Liver (tissue), 9 donors: ENCODE results near the gene HJURP. TPM values are rescaled to one million over a fixed set of nuclear protein-coding genes. Genes with fewer than 3 reads are reported as not detected.

ENCODE experiments used
- DNase-seq: peaks from one replicate; pipeline ENCODE4 v3.0.0-alpha.2; 2017; ENCODE audit warnings: low spot score
- H3K27ac ChIP-seq, 2 donors: one replicate each; pipeline ENCODE4 v1.7.0; 2013; ENCODE audit warnings: inconsistent platforms in 2 of 2, low read length in 2 of 2, control low read depth in 1 of 2, low read depth in 1 of 2, mild to moderate bottlenecking in 1 of 2
- H3K27me3 ChIP-seq, 4 donors: one replicate each; pipeline versions ENCODE4 v1.6.1 to v1.7.0; 2013; ENCODE audit warnings: low read length in 3 of 4, inconsistent platforms in 1 of 4, mild to moderate bottlenecking in 1 of 4, moderate library complexity in 1 of 4; ENCODE audit not compliant: control insufficient read depth in 4 of 4, insufficient read depth in 4 of 4
- H3K36me3 ChIP-seq, 4 donors: one replicate each; pipeline versions ENCODE4 v1.6.1 to v1.7.0; 2013; ENCODE audit warnings: low read length in 3 of 4, mild to moderate bottlenecking in 3 of 4, low read depth in 1 of 4, moderate library complexity in 1 of 4; ENCODE audit not compliant: control insufficient read depth in 4 of 4, insufficient read depth in 3 of 4
- H3K4me1 ChIP-seq, 4 donors: one replicate each; pipeline versions ENCODE4 v1.6.1 to v1.7.0; 2013; ENCODE audit warnings: low read length in 3 of 4, mild to moderate bottlenecking in 3 of 4, moderate library complexity in 1 of 4; ENCODE audit not compliant: control insufficient read depth in 4 of 4, insufficient read depth in 4 of 4
- H3K4me3 ChIP-seq, 3 donors: one replicate each; pipeline versions ENCODE4 v1.6.1 to v1.7.0; 2013; ENCODE audit warnings: low read length in 3 of 3, control low read depth in 1 of 3, low read depth in 1 of 3, mild to moderate bottlenecking in 1 of 3
- H3K9ac ChIP-seq, 2 donors: one replicate each; pipeline ENCODE4 v1.7.0; 2013; ENCODE audit warnings: low read length in 2 of 2, mild to moderate bottlenecking in 2 of 2, moderate library complexity in 2 of 2, control low read depth in 1 of 2, low read depth in 1 of 2
- H3K9me3 ChIP-seq, 4 donors: one replicate each; pipeline versions ENCODE4 v1.6.1 to v1.7.0; 2013; ENCODE audit warnings: low read length in 3 of 4; ENCODE audit not compliant: control insufficient read depth in 4 of 4
- EGR1 ChIP-seq, 2 donors: IDR thresholded peaks; 2 replicates each; pipeline ENCODE4 v1.6.1; 2016 to 2018; ENCODE audit warnings: antibody characterized with exemption in 2 of 2, low read depth in 2 of 2
- FOXA1 ChIP-seq: IDR thresholded peaks from 2 replicates; pipeline ENCODE4 v1.6.1; 2016; ENCODE audit warnings: antibody characterized with exemption
- FOXA2 ChIP-seq: IDR thresholded peaks from 2 replicates; pipeline ENCODE4 v1.6.1; 2016; ENCODE audit warnings: antibody characterized with exemption
- GABPA ChIP-seq, 2 donors: IDR thresholded peaks in 1 of 2; conservative IDR thresholded peaks in 1 of 2; 2 replicates each; pipeline ENCODE4 v1.6.1; 2016; ENCODE audit warnings: antibody characterized with exemption in 2 of 2, mild to moderate bottlenecking in 1 of 2, moderate library complexity in 1 of 2
- HNF4A ChIP-seq, 2 donors: conservative IDR thresholded peaks; 2 replicates each; pipeline ENCODE4 v1.6.1; 2016; ENCODE audit warnings: antibody characterized with exemption in 2 of 2, mild to moderate bottlenecking in 2 of 2
- HNF4G ChIP-seq: IDR thresholded peaks from 2 replicates; pipeline ENCODE4 v1.6.1; 2016; ENCODE audit warnings: antibody characterized with exemption
- JUND ChIP-seq, 2 donors: IDR thresholded peaks; 2 replicates each; pipeline ENCODE4 v1.6.1; 2016; ENCODE audit warnings: antibody characterized with exemption in 2 of 2
- NR2F2 ChIP-seq: IDR thresholded peaks from 2 replicates; pipeline ENCODE4 v1.6.1; 2016; ENCODE audit warnings: antibody characterized with exemption
- RAD21 ChIP-seq, 2 donors: IDR thresholded peaks; 2 replicates each; pipeline ENCODE4 v1.6.1; 2016; ENCODE audit warnings: antibody characterized with exemption in 2 of 2, mild to moderate bottlenecking in 2 of 2
- RXRA ChIP-seq, 2 donors: IDR thresholded peaks; 2 replicates each; pipeline ENCODE4 v1.6.1; 2017 to 2018; ENCODE audit warnings: antibody characterized with exemption in 2 of 2, mild to moderate bottlenecking in 1 of 2
- SP1 ChIP-seq: IDR thresholded peaks from 2 replicates; pipeline ENCODE4 v1.6.1; 2018; ENCODE audit warnings: antibody characterized with exemption, mild to moderate bottlenecking
- TAF1 ChIP-seq: conservative IDR thresholded peaks from 2 replicates; pipeline ENCODE4 v1.6.1; 2016; ENCODE audit warnings: antibody characterized with exemption, mild to moderate bottlenecking
- YY1 ChIP-seq: IDR thresholded peaks from 2 replicates; pipeline ENCODE4 v1.6.1; 2016; ENCODE audit warnings: antibody characterized with exemption, mild to moderate bottlenecking
- WGBS: extraction: QIAGEN DNeasy Blood & Tissue Kit; methylation state at CpG from one replicate; pipeline ENCODE4 v1.1.7; 2013; 5-methylcytosine and 5-hydroxymethylcytosine counted together
- polyA plus RNA-seq, 2 donors: library from polyadenylated mRNA; stranded (reverse) in 1 of 2; unstranded in 1 of 2; fragments of 200-250 nt in 1 of 2; fragments of >200 nt in 1 of 2; fragmentation: Nextera tagmentation in 1 of 2; extraction: Ambion mirVana in 1 of 2; gene quantifications; one replicate each; pipeline versions ENCODE4 v1.2.1 to v1.2.3, GENCODE V29; 2013 to 2015
- total RNA-seq, 2 donors: library from RNA; depleted of rRNA; stranded (reverse); fragments of >200 nt; gene quantifications; one replicate each; pipeline ENCODE4 v1.2.3, GENCODE V29; 2014
- TF ChIP-seq, protein P1 (sequence below): IDR thresholded peaks from 2 replicates; pipeline ENCODE4 v1.6.1; 2016; ENCODE audit warnings: antibody characterized with exemption
- TF ChIP-seq, protein P2 (sequence below): IDR thresholded peaks from 2 replicates; pipeline ENCODE4 v1.6.1; 2016; ENCODE audit warnings: antibody characterized with exemption, mild to moderate bottlenecking
- TF ChIP-seq, protein P3 (sequence below): fragments of 150-350 bp; IDR thresholded peaks from 2 replicates; pipeline ENCODE4 v1.5.1; 2017; ENCODE audit warnings: improper control_type of control experiment, low read depth, low read length; ENCODE audit not compliant: missing input control
- TF ChIP-seq, protein P4 (sequence below): IDR thresholded peaks from 2 replicates; pipeline ENCODE4 v1.6.1; 2016; ENCODE audit warnings: antibody characterized with exemption
- TF ChIP-seq, protein P5 (sequence below): IDR thresholded peaks from 2 replicates; pipeline ENCODE4 v1.6.1; 2016; ENCODE audit warnings: antibody characterized with exemption
- donor health status: healthy.
- donor health status: healthy.
- donor health status: healthy.
- donor health status: healthy.
- donor health status: healthy.

Gene HJURP
- total and polyA plus RNA-seq, 4 donors: 0.08 to 32.9 (median 1.4) TPM

DNA sequence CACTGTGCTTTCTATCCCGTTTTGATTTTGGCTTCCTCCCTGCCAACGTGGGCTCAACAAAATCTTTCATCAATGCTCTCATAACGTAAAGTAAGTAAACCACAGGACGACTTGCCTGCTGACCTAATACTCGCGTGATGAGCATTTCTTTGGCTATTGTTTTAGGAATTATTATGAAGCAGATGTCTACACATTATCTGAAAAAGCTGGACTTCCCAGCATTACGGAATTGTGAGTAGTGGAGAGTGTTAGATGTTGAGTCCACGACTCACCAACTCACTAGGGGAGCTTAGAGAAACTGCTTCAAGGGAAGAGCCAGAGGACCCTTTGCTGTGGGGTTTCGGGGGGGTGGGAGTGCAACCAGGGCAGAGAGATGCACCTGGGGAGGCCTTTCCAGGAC lies 21.9 kb downstream of the HJURP start:
- no peak for DNase-seq
- Histone ChIP-seq H3K36me3 (no peaks in the 10 kb centered on the region), H3K27ac (no peak overlapping the region), H3K9ac (no peak overlapping the region), H3K4me3 (no peak overlapping the region), H3K9me3 (no peaks in the 10 kb centered on the region), H3K4me1 (no peaks in the 10 kb centered on the region), H3K27me3 (no peaks in the 10 kb centered on the region)
- TF ChIP-seq FOXA1 (no peak), SP1 (no peak), FOXA2 (no peak), HNF4A (conservative IDR thresholded peaks at IDR 0.05) (no peak), NR2F2 (no peak), RAD21 (IDR thresholded peaks at IDR 0.05) (no peak), RXRA (IDR thresholded peaks at IDR 0.05) (no peak), GABPA (IDR thresholded peaks at IDR 0.05 in 1 of 2, conservative IDR thresholded peaks at IDR 0.05 in 1 of 2) (no peak), JUND (IDR thresholded peaks at IDR 0.05) (no peak), YY1 (no peak), HNF4G (no peak), TAF1 (no peak), EGR1 (IDR thresholded peaks at IDR 0.05; ENCODE audit: low read depth in 2 of 2) (no peak)
- TF ChIP-seq, protein P1, sequence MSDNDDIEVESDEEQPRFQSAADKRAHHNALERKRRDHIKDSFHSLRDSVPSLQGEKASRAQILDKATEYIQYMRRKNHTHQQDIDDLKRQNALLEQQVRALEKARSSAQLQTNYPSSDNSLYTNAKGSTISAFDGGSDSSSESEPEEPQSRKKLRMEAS: no peak
- TF ChIP-seq, protein P2, sequence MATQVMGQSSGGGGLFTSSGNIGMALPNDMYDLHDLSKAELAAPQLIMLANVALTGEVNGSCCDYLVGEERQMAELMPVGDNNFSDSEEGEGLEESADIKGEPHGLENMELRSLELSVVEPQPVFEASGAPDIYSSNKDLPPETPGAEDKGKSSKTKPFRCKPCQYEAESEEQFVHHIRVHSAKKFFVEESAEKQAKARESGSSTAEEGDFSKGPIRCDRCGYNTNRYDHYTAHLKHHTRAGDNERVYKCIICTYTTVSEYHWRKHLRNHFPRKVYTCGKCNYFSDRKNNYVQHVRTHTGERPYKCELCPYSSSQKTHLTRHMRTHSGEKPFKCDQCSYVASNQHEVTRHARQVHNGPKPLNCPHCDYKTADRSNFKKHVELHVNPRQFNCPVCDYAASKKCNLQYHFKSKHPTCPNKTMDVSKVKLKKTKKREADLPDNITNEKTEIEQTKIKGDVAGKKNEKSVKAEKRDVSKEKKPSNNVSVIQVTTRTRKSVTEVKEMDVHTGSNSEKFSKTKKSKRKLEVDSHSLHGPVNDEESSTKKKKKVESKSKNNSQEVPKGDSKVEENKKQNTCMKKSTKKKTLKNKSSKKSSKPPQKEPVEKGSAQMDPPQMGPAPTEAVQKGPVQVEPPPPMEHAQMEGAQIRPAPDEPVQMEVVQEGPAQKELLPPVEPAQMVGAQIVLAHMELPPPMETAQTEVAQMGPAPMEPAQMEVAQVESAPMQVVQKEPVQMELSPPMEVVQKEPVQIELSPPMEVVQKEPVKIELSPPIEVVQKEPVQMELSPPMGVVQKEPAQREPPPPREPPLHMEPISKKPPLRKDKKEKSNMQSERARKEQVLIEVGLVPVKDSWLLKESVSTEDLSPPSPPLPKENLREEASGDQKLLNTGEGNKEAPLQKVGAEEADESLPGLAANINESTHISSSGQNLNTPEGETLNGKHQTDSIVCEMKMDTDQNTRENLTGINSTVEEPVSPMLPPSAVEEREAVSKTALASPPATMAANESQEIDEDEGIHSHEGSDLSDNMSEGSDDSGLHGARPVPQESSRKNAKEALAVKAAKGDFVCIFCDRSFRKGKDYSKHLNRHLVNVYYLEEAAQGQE: no peak
- TF ChIP-seq, protein P3, sequence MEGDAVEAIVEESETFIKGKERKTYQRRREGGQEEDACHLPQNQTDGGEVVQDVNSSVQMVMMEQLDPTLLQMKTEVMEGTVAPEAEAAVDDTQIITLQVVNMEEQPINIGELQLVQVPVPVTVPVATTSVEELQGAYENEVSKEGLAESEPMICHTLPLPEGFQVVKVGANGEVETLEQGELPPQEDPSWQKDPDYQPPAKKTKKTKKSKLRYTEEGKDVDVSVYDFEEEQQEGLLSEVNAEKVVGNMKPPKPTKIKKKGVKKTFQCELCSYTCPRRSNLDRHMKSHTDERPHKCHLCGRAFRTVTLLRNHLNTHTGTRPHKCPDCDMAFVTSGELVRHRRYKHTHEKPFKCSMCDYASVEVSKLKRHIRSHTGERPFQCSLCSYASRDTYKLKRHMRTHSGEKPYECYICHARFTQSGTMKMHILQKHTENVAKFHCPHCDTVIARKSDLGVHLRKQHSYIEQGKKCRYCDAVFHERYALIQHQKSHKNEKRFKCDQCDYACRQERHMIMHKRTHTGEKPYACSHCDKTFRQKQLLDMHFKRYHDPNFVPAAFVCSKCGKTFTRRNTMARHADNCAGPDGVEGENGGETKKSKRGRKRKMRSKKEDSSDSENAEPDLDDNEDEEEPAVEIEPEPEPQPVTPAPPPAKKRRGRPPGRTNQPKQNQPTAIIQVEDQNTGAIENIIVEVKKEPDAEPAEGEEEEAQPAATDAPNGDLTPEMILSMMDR: no peak
- TF ChIP-seq, protein P4, sequence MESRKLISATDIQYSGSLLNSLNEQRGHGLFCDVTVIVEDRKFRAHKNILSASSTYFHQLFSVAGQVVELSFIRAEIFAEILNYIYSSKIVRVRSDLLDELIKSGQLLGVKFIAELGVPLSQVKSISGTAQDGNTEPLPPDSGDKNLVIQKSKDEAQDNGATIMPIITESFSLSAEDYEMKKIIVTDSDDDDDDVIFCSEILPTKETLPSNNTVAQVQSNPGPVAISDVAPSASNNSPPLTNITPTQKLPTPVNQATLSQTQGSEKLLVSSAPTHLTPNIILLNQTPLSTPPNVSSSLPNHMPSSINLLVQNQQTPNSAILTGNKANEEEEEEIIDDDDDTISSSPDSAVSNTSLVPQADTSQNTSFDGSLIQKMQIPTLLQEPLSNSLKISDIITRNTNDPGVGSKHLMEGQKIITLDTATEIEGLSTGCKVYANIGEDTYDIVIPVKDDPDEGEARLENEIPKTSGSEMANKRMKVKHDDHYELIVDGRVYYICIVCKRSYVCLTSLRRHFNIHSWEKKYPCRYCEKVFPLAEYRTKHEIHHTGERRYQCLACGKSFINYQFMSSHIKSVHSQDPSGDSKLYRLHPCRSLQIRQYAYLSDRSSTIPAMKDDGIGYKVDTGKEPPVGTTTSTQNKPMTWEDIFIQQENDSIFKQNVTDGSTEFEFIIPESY: no peak
- TF ChIP-seq, protein P5, sequence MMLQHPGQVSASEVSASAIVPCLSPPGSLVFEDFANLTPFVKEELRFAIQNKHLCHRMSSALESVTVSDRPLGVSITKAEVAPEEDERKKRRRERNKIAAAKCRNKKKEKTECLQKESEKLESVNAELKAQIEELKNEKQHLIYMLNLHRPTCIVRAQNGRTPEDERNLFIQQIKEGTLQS: no peak
- 89% methylated on average over 9 of the region's 9 CpGs for WGBS
